Breast epithelium (tissue), 3 donors: ENCODE data around the gene STK4.

Source experiments
- POLR2A ChIP-seq: fragments of 450-650 bp; IDR thresholded peaks from one replicate; pipeline ENCODE4 v1.6.1; 2016; ENCODE audit warnings: antibody characterized with exemption, mild to moderate bottlenecking, moderate library complexity
- TF ChIP-seq, protein P1 (sequence below), 3 donors: fragments of 450-650 bp; IDR thresholded peaks; one replicate each; pipeline ENCODE4 v1.5.1; 2016 to 2017; ENCODE audit warnings: antibody characterized with exemption in 3 of 3, mild to moderate bottlenecking in 3 of 3, moderate library complexity in 3 of 3

GRCh38 chr20:45060294-45060693, 94.0 kb downstream of the STK4 start:
- TF ChIP-seq POLR2A = no peak
- TF ChIP-seq, protein P1, sequence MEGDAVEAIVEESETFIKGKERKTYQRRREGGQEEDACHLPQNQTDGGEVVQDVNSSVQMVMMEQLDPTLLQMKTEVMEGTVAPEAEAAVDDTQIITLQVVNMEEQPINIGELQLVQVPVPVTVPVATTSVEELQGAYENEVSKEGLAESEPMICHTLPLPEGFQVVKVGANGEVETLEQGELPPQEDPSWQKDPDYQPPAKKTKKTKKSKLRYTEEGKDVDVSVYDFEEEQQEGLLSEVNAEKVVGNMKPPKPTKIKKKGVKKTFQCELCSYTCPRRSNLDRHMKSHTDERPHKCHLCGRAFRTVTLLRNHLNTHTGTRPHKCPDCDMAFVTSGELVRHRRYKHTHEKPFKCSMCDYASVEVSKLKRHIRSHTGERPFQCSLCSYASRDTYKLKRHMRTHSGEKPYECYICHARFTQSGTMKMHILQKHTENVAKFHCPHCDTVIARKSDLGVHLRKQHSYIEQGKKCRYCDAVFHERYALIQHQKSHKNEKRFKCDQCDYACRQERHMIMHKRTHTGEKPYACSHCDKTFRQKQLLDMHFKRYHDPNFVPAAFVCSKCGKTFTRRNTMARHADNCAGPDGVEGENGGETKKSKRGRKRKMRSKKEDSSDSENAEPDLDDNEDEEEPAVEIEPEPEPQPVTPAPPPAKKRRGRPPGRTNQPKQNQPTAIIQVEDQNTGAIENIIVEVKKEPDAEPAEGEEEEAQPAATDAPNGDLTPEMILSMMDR (IDR thresholded peaks at IDR 0.05) = no peak
